B cell (primary cell): ENCODE measurements around the gene AKR7A3. TPM values are rescaled to one million over a fixed set of nuclear protein-coding genes. Genes with fewer than 3 reads are reported as not detected.

Experiments used
- ATAC-seq: fragments of 200-7000 bp; cut with Tn5 transposase; one replicate; pipeline ENCODE4 v1.10.0; 2021; ENCODE audit warnings: low read depth, mild to moderate bottlenecking, moderate number of reproducible peaks, moderate library complexity
- CTCF ChIA-PET: fragments of 350-600 bp; sonication (Branson Sonifier 250); formaldehyde crosslinking; loops from one replicate; lab custom pipeline; 2021; ENCODE audit warnings: antibody characterized with exemption, inconsistent platforms; lab: Charles Lee
- POLR2A ChIA-PET: fragments of 350-600 bp; sonication (Branson Sonifier 250); formaldehyde crosslinking; loops from one replicate; lab custom pipeline; 2021; ENCODE audit warnings: antibody characterized with exemption; lab: Charles Lee
- DNase-seq: peaks from one replicate; pipeline ENCODE4 v3.0.0; 2013
- H2AFZ ChIP-seq: 2 replicates; pipeline ENCODE4 v1.6.1; 2012; ENCODE audit warnings: mild to moderate bottlenecking, low read depth, low read length; ENCODE audit not compliant: insufficient read depth, poor library complexity, severe bottlenecking
- H3K27ac ChIP-seq, 2 donors: 1 replicate in 1 of 2; 2 replicates in 1 of 2; pipeline ENCODE4 v1.5.1; 2012 to 2013; ENCODE audit warnings: low read length in 2 of 2, mild to moderate bottlenecking in 2 of 2, moderate library complexity in 1 of 2
- H3K27me3 ChIP-seq, 4 experiments: fragments of 200-600 bp in 1 of 4; sonication (generic) in 1 of 4; replicated peaks in 1 of 4; 1 replicate in 2 of 4; 2 replicates in 2 of 4; pipeline versions ENCODE4 v1.6.1 to v1.7.0; 2013 to 2016; ENCODE audit warnings: low read length in 3 of 4, mild to moderate bottlenecking in 2 of 4, mixed read lengths in 1 of 4, moderate library complexity in 1 of 4; ENCODE audit not compliant: insufficient read depth in 4 of 4, control insufficient read depth in 3 of 4; ENCODE audit errors: control extremely low read depth in 1 of 4
- H3K36me3 ChIP-seq, 2 experiments: replicated peaks in 1 of 2; 1 replicate in 1 of 2; 2 replicates in 1 of 2; pipeline versions ENCODE4 v1.6.1 to v1.7.1; 2013; ENCODE audit warnings: low read length in 1 of 2; ENCODE audit not compliant: insufficient read depth in 2 of 2, control insufficient read depth in 1 of 2; ENCODE audit errors: control extremely low read depth in 1 of 2, extremely low read depth in 1 of 2
- H3K4me1 ChIP-seq, 2 donors: fragments of 200-600 bp in 1 of 2; sonication (generic) in 1 of 2; 1 replicate in 1 of 2; 2 replicates in 1 of 2; pipeline versions ENCODE4 v1.5.1 to v1.6.1; 2013 to 2017; ENCODE audit warnings: low read length in 2 of 2; ENCODE audit not compliant: control insufficient read depth in 2 of 2, insufficient read depth in 2 of 2
- H3K4me2 ChIP-seq: replicated peaks from 2 replicates; pipeline ENCODE3; 2012; ENCODE audit warnings: mild to moderate bottlenecking, low read depth, low read length; ENCODE audit not compliant: poor library complexity, severe bottlenecking
- H3K4me3 ChIP-seq, 5 experiments: fragments of 200-600 bp in 1 of 5; sonication (generic) in 1 of 5; 1 replicate in 3 of 5; 2 replicates in 2 of 5; pipeline versions ENCODE4 v1.5.1 to v1.7.0; 2011 to 2016; ENCODE audit warnings: low read length in 4 of 5, mild to moderate bottlenecking in 4 of 5, low read depth in 2 of 5, control low read depth in 1 of 5, moderate library complexity in 1 of 5; ENCODE audit not compliant: insufficient read depth in 1 of 5; ENCODE audit errors: control extremely low read depth in 1 of 5, extremely low read depth in 1 of 5
- H3K79me2 ChIP-seq: fragments of 200-600 bp; sonication (generic); one replicate; pipeline ENCODE4 v1.6.0; 2016; ENCODE audit warnings: low read length; ENCODE audit not compliant: control insufficient read depth, insufficient read depth
- H3K9ac ChIP-seq: fragments of 200-600 bp; sonication (generic); 2 replicates; pipeline ENCODE4 v1.6.1; 2017; ENCODE audit warnings: mild to moderate bottlenecking, low read length, moderate library complexity
- H3K9me3 ChIP-seq, 3 donors: one replicate each; pipeline versions ENCODE4 v1.6.1 to v1.7.1; 2013; ENCODE audit warnings: low read length in 2 of 3; ENCODE audit not compliant: control insufficient read depth in 2 of 3, insufficient read depth in 1 of 3; ENCODE audit errors: control extremely low read depth in 1 of 3
- H4K20me1 ChIP-seq: 2 replicates; pipeline ENCODE4 v1.6.0; 2012; ENCODE audit warnings: mild to moderate bottlenecking, low read length; ENCODE audit not compliant: insufficient read depth, control insufficient read depth, poor library complexity, severe bottlenecking
- H3K27ac Mint-ChIP-seq: one replicate; pipeline ENCODE4 v1.8.0; 2021; ENCODE audit warnings: mixed read lengths
- H3K27me3 Mint-ChIP-seq: one replicate; pipeline ENCODE4 v1.8.0; 2021; ENCODE audit warnings: mixed read lengths
- H3K4me1 Mint-ChIP-seq: one replicate; pipeline ENCODE4 v1.8.0; 2021; ENCODE audit warnings: mixed read lengths
- H3K4me3 Mint-ChIP-seq: one replicate; pipeline ENCODE4 v1.8.0; 2021; ENCODE audit warnings: mixed read lengths
- H3K9me3 Mint-ChIP-seq: one replicate; pipeline ENCODE4 v1.8.0; 2022; ENCODE audit warnings: mixed read lengths; ENCODE audit not compliant: insufficient read depth
- CTCF ChIP-seq: fragments of 200-600 bp; IDR thresholded peaks from one replicate; pipeline ENCODE4 v1.8.0; 2022; ENCODE audit warnings: antibody characterized with exemption, mild to moderate bottlenecking
- EZH2 ChIP-seq: IDR thresholded peaks from 2 replicates; pipeline ENCODE4 v1.6.1; 2012; ENCODE audit warnings: borderline replicate concordance, low read depth, mild to moderate bottlenecking, moderate library complexity, low read length; ENCODE audit not compliant: insufficient read depth, poor library complexity, severe bottlenecking
- WGBS: methylation state at CpG from one replicate; pipeline ENCODE4 v1.1.5; 2013; ENCODE audit warnings: missing lambda C conversion rate; ENCODE audit not compliant: insufficient coverage; 5-methylcytosine and 5-hydroxymethylcytosine counted together
- intact Hi-C: fragments of 100-400 bp; cut with micrococcal nuclease; formaldehyde crosslinking; loops from one replicate; pipeline ENCODE4 v1.10.0; 2022
- polyA plus RNA-seq: library from polyadenylated mRNA; depleted of rRNA; stranded (reverse); fragments of >200 nt; gene quantifications from 2 replicates; pipeline ENCODE4 v1.2.3, GENCODE V29; 2012
- total RNA-seq, 2 donors: library from RNA; stranded (reverse); fragments of 120-200 nt in 1 of 2; gene quantifications; 1 replicate in 1 of 2; 2 replicates in 1 of 2; pipeline versions ENCODE4 v1.2.3 to v1.2.4, GENCODE V29; 2013 to 2022

The AKR7A3 gene
- total and polyA plus RNA-seq, 2 donors (not counting 1 experiment from before 2014, with no cell fraction given), result 0.97 to 1.8 TPM

- CTCF ChIA-PET, result no interaction called here
- H3K36me3 ChIP-seq, result peaks cover 0 to 26% of the 10 kb centered on the region in 2 experiments
- Mint-ChIP-seq H3K4me1 (no peaks in the 10 kb centered on the region), H3K27me3 (no peaks in the 10 kb centered on the region), H3K27ac (no peak overlapping the region), H3K9me3 (no peaks in the 10 kb centered on the region), H3K4me3 (no peak overlapping the region)
- 88% methylated on average over 9 of the region's 13 CpGs for WGBS
- no peak overlapping the region for H3K4me3 ChIP-seq
- POLR2A ChIA-PET, result no interaction called here
- H3K4me2 ChIP-seq, result no peak overlapping the region
- no peak overlapping the region for H3K27ac ChIP-seq
- H3K27me3 ChIP-seq, result no peaks in the 10 kb centered on the region
- H4K20me1 ChIP-seq, result no peaks in the 10 kb centered on the region
- H2AFZ ChIP-seq, result no peak overlapping the region
- no peak for DNase-seq
- H3K4me1 ChIP-seq, result no peaks in the 10 kb centered on the region
- H3K9me3 ChIP-seq, result no peaks in the 10 kb centered on the region
- no peak overlapping the region for H3K9ac ChIP-seq
- TF ChIP-seq EZH2 (no peak), CTCF (no peak)
- H3K79me2 ChIP-seq, result peaks cover 1% of the 10 kb centered on the region
- no peak for ATAC-seq
- intact Hi-C loops, result no loop called here
Measured at GRCh38 chr1:19331262-19331878, 42.8 kb upstream of the AKR7A3 start.

- H3K4me2 ChIP-seq, result no peak overlapping the region
- ChIA-PET POLR2A (interaction anchor here (0.8 kb wide), 1 partner anchor 15 kb away, joined by 3 read pairs; no protein-coding TSS in a partner anchor), CTCF (no interaction called here)
- no peaks in the 10 kb centered on the region for H3K27me3 ChIP-seq
- no peak overlapping the region for H3K27ac ChIP-seq
- DNase-seq, result no peak
- no peaks in the 10 kb centered on the region for H4K20me1 ChIP-seq
- no peak overlapping the region for H3K9ac ChIP-seq
- H3K27me3 Mint-ChIP-seq, result no peaks in the 10 kb centered on the region
- H3K36me3 ChIP-seq, result peaks cover 0 to 34% of the 10 kb centered on the region in 2 experiments
- H3K9me3 ChIP-seq, result no peaks in the 10 kb centered on the region
- no peak overlapping the region for H2AFZ ChIP-seq
- no peaks in the 10 kb centered on the region for H3K9me3 Mint-ChIP-seq
- no peaks in the 10 kb centered on the region for H3K4me1 Mint-ChIP-seq
- H3K4me1 ChIP-seq, result no peaks in the 10 kb centered on the region
- H3K4me3 Mint-ChIP-seq, result no peak overlapping the region
- no peak overlapping the region for H3K27ac Mint-ChIP-seq
- TF ChIP-seq EZH2 (no peak), CTCF (no peak)
- H3K79me2 ChIP-seq, result peaks cover 9% of the 10 kb centered on the region
- intact Hi-C loops, result no loop called here
- 77% methylated on average over 3 of the region's 14 CpGs for WGBS
- H3K4me3 ChIP-seq, result no peak overlapping the region
- ATAC-seq, result no peak
Measured at GRCh38 chr1:19330449-19331135, 42.0 kb upstream of the AKR7A3 start.
